A549 (cell line): ENCODE measurements around the gene LTA4H.

Experiments used
- CHD4 ChIP-seq: fragments of 200-600 bp; sonication (generic); IDR thresholded peaks from 2 replicates; pipeline ENCODE4 v1.6.1; 2016; ENCODE audit warnings: antibody characterized with exemption, mild to moderate bottlenecking, borderline replicate concordance
- CTCF ChIP-seq: fragments of >200 bp; sonication (Bioruptor Twin); formaldehyde crosslinking; IDR thresholded peaks from 3 replicates; pipeline ENCODE4 v1.5.1; 2016
- RNF2 ChIP-seq: fragments of 200-600 bp; sonication (generic); IDR thresholded peaks from 2 replicates; pipeline ENCODE4 v1.6.1; 2016; ENCODE audit warnings: low read depth, mild to moderate bottlenecking, antibody characterized with exemption, moderate library complexity, borderline replicate concordance

GRCh38 chr12:95977764-95978305, 57.6 kb downstream of the LTA4H start:
- TF ChIP-seq CHD4 (no peak), CTCF (no peak), RNF2 (no peak)
